ENCODE measurements around the gene ZNF836. TPM values are rescaled to one million over a fixed set of nuclear protein-coding genes. Genes with fewer than 3 reads are reported as not detected.
A peak's percentile ranks its signal among the peaks of the same experiment; 100 is the strongest.
"Not testable (repeated sequence)": the region's sequence is repeated elsewhere in the genome, so short reads cannot be mapped to it uniquely, and the experiment has no call there.

Gene ZNF836
- total RNA-seq = 10 to 100 TPM; 11.8 to 11.9 TPM

DNA sequence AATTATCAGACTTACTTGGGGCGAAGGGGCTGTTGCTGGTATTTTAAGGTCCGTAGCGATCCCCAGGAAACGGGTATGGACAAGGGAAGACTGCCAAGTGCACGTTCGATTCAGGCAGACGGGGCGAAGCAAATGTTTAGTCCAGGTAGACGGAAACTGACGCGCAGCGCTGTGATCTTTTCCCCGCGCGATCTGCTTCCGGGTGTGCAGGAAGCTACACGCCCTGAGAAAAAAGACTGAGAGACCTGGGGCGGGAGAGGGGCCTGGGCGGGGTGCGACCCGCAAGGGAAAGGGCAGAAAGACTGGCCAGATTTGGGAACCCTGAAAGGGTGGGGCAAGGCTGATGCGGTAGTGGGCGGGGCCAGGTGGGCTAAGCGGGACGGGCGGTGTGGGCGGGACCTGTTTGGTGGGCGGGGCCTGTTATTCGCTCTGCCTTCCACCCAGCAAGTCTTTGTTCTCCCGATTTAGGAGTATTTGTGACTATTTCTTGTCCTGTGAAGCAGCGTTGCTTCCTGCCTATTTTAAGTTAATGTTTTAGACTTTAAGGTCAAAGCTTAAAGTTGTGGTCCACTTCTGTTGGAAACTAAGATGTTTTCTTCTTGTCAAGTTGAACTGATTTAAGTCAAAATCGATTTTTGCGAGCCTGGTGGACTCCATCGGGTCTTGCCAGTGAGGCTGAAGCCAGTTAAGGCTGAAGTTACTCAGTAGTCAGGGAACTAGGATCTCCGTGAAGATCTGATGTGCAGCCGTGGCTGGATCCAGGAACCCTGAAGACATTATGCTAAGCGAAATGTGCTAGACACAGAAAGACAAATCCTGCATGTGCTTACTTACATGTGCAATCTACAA lies at the start of gene ZNF836:
TSS of gene ZNF836 (minus strand) at position 301 of the 849 bp plus-strand sequence. CDS start 3,549 bp downstream, outside the sequence.
- H3K27ac Mint-ChIP-seq = peak within 1 kb of the TSS; percentile 96 to 98
- peak; percentile 84 to 89 for DNase-seq (ENCODE audit: low spot score in 2 of 2)
- peaks cover 4 to 11% of the 10 kb centered on the region in 2 donors for H3K9me3 Mint-ChIP-seq
- peak; percentile 97 to 98 for ATAC-seq
- H3K36me3 Mint-ChIP-seq = peaks cover 36 to 64% of the 10 kb centered on the region in 2 donors

DNA sequence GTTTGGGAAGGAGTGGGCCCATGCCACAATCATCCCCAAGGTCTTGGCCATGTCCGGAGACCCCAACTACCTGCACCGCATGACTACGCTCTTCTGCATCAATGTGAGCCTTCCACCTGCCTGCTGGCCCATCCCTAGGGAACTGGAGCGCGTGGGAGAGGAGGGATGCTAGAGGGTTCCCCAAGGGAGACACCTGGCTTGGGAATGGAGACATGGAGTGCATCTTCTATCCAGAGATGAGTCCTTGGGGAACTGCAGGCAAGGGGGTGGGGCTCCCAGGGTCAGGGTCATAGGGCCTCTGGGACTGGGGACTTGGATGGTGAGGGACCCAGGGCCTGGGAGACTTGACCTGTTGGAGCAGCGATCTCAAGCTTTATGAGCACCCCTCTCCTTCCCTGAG lies 49.6 kb upstream of the ZNF836 start:
- H3K27ac Mint-ChIP-seq = peak overlapping the region in 1 of 2 donors; percentile 13
- DNase-seq (ENCODE audit: low spot score in 2 of 2) = no peak

GRCh38 chr19:52219611-52220010 lies 48.2 kb upstream of the ZNF836 start:
- Mint-ChIP-seq H3K27ac (peak overlapping the region; percentile 42 to 90), H3K9me3 (no peaks in the 10 kb centered on the region), H3K36me3 (peaks cover 19 to 63% of the 10 kb centered on the region in 2 donors)
- DNase-seq (ENCODE audit: low spot score in 2 of 2) = no peak
- ATAC-seq = no peak

More for the DNA sequence above, 49.6 kb upstream of the ZNF836 start:
- no peaks in the 10 kb centered on the region for H3K9me3 Mint-ChIP-seq
- no peak for ATAC-seq
- H3K36me3 Mint-ChIP-seq = peaks cover 26 to 72% of the 10 kb centered on the region in 2 donors

DNA sequence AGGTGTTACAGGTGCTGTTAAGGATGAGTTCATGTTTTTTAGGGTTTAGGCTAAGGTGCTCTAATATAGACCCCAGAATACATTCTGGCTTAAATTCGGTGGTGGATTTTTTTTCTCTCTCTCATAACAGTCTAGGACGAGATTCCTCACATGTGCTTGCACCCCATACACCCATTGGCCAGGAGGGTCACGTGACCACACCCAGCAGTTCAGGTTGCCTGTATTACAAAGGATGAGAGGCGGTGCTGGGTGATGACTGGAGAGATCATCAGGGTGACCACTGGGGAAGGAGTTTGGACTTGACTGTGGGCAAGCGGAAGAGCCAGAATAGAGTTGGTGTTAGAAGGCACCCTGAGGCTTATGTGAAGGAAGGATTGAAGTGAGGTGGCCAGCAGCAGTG lies 46.2 kb upstream of the ZNF836 start:
- no peak for DNase-seq (ENCODE audit: low spot score in 2 of 2)
- Mint-ChIP-seq H3K9me3 (no peaks in the 10 kb centered on the region), H3K27ac (no peak overlapping the region), H3K36me3 (peaks cover 20 to 58% of the 10 kb centered on the region in 2 donors)
- no peak for ATAC-seq

- DNase-seq (ENCODE audit: low spot score in 2 of 2) (no peak), ATAC-seq (no peak)
- Mint-ChIP-seq H3K36me3 (peaks cover 20 to 51% of the 10 kb centered on the region in 2 donors), H3K27ac (peak overlapping the region in 1 of 2 donors; percentile 36), H3K9me3 (no peaks in the 10 kb centered on the region)
Observed at GRCh38 chr19:52216401-52216800, 45.0 kb upstream of the ZNF836 start.

- Mint-ChIP-seq H3K27ac (no peak overlapping the region), H3K9me3 (no peaks in the 10 kb centered on the region), H3K36me3 (peaks cover 16 to 40% of the 10 kb centered on the region in 2 donors)
- DNase-seq (ENCODE audit: low spot score in 2 of 2) (no peak), ATAC-seq (no peak)
Observed at GRCh38 chr19:52214241-52214640, 42.8 kb upstream of the ZNF836 start.

DNA sequence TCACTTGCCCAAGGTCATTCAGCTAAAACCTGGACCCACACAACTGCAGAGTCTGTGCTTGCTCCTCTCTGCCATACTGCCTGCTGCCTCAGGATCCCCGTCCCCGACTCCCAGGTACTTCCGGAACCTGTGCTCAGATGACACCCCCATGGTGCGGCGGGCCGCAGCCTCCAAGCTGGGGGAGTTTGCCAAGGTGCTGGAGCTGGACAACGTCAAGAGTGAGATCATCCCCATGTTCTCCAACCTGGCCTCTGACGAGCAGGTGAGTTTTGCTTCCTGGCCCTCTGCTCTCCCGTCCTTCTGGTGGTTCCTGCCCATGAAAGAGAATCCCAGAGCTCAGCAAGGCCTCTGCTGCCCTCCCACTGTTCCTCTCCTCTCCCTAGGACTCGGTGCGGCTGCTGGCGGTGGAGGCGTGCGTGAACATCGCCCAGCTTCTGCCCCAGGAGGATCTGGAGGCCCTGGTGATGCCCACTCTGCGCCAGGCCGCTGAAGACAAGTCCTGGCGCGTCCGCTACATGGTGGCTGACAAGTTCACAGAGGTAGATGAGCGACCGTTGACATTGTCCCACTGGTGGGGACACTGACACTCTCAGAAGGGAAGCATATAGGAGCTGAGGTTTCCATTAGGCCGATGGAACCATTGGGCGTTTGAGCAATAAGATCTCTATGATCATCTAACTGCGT lies 41.3 kb upstream of the ZNF836 start:
- no peak for DNase-seq (ENCODE audit: low spot score in 2 of 2)
- H3K36me3 Mint-ChIP-seq = peaks cover 14 to 33% of the 10 kb centered on the region in 2 donors
- no peaks in the 10 kb centered on the region for H3K9me3 Mint-ChIP-seq
- H3K27ac Mint-ChIP-seq = peak overlapping the region; percentile 42 to 74
- no peak for ATAC-seq

- Mint-ChIP-seq H3K36me3 (peaks cover 10 to 27% of the 10 kb centered on the region in 2 donors), H3K27ac (peak overlapping the region; percentile 42 to 74), H3K9me3 (no peaks in the 10 kb centered on the region)
- no peak for ATAC-seq
- DNase-seq (ENCODE audit: low spot score in 2 of 2) = no peak
Observed at GRCh38 chr19:52211926-52212571, 40.6 kb upstream of the ZNF836 start.

DNA sequence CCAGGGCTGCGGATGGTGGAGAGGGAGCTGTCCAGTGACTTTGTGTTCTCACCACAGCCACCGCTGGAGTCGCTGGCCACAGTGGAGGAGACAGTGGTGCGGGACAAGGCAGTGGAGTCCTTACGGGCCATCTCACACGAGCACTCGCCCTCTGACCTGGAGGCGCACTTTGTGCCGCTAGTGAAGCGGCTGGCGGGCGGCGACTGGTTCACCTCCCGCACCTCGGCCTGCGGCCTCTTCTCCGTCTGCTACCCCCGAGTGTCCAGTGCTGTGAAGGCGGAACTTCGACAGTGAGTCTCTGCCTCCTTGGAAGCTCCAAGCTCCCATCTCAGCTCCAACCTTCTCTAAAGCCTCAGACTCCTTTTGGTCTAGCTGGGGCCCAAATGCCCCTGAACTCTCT lies 39.8 kb upstream of the ZNF836 start:
- DNase-seq (ENCODE audit: low spot score in 2 of 2) (no peak), ATAC-seq (no peak)
- Mint-ChIP-seq H3K27ac (peak overlapping the region in 1 of 2 donors; percentile 27), H3K9me3 (no peaks in the 10 kb centered on the region), H3K36me3 (peaks cover 6 to 23% of the 10 kb centered on the region in 2 donors)

DNA sequence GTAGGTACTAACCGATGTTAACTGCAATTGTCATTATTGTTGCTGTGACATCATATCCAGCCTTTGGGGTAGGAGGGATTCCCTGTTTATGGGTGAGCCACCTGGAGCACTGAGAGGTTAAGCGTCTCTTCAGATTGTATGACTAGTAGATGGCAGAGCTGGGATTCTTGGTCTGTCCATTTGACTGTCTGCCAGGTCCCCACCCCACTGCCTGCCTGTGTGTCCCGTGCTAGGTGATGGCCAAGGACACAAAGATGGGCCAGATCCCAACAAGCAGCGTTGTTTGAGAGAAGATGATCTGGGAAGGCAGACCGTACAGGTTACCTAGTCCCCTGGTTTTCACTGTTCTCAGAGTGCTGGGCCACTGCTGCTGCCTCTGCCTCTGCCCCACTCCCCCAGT lies 35.1 kb upstream of the ZNF836 start:
- no peak for ATAC-seq
- Mint-ChIP-seq H3K27ac (peak overlapping the region in 1 of 2 donors; percentile 45), H3K9me3 (no peaks in the 10 kb centered on the region), H3K36me3 (peaks cover 15 to 39% of the 10 kb centered on the region in 2 donors)
- no peak for DNase-seq (ENCODE audit: low spot score in 2 of 2)

DNA sequence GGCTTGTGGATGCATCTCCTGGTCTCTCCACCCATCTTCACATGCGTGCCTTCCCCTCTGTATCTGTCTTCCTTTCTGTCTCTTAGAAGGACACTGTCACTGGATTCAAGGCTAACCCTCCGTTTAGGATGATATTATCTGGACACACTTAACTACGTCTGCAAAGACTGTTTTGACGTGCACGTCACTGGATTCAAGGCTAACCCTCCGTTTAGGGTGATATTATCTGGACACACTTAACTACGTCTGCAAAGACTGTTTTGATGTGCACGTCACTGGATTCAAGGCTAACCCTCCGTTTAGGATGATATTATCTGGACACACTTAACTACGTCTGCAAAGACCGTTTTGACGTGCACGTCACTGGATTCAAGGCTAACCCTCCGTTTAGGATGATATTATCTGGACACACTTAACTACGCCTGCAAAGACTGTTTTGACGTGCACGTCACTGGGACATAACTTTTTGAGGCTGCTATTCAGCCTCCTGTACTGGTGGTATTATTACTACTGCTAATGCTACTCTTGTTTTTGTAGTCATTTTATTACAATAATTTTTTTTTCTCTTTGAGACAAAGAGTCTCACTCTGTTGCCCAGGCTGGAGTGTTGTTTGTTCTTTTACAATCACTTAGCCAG lies 29.5 kb upstream of the ZNF836 start:
- H3K27ac Mint-ChIP-seq; H3K9me3 Mint-ChIP-seq; ATAC-seq; DNase-seq (ENCODE audit: low spot score in 2 of 2): not testable (repeated sequence)
- H3K36me3 Mint-ChIP-seq = peaks cover 15 to 42% of the 10 kb centered on the region in 2 donors

- Mint-ChIP-seq H3K36me3 (peaks cover 14 to 34% of the 10 kb centered on the region in 2 donors), H3K9me3 (no peaks in the 10 kb centered on the region), H3K27ac (peak overlapping the region; percentile 14 to 33)
- DNase-seq (ENCODE audit: low spot score in 2 of 2) = no peak
- peak in 1 of 2 donors; percentile 25 for ATAC-seq
Observed at GRCh38 chr19:52200044-52200443, 28.6 kb upstream of the ZNF836 start.

GRCh38 chr19:52198678-52199077 lies 27.3 kb upstream of the ZNF836 start:
- Mint-ChIP-seq H3K27ac (no peak overlapping the region), H3K36me3 (peaks cover 17 to 35% of the 10 kb centered on the region in 2 donors)
- ATAC-seq = no peak

DNA sequence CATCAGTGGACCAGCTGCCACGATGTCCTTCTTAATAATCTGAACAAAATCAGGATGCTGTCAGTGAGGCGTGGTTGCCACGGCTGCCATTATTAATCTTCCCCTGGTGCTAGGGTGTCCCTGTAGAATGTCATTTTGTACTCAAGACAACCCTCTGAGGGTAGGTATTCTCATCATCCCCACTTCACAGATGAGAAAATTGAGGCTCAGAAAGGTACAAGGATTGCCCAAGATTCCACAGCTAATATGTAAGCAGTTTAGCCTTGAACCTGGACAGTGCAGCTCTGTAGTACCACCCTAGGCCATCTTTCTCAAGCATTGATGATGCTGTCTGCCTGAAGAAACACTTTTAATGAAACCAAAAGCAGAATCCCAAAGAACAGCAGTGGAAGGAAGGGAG lies 26.5 kb upstream of the ZNF836 start:
- no peak for DNase-seq (ENCODE audit: low spot score in 2 of 2)
- Mint-ChIP-seq H3K9me3 (no peaks in the 10 kb centered on the region), H3K36me3 (peaks cover 19 to 37% of the 10 kb centered on the region in 2 donors), H3K27ac (peak overlapping the region in 1 of 2 donors; percentile 29)
- no peak for ATAC-seq

More at GRCh38 chr19:52198678-52199077, 27.3 kb upstream of the ZNF836 start:
- H3K9me3 Mint-ChIP-seq = no peaks in the 10 kb centered on the region
- DNase-seq (ENCODE audit: low spot score in 2 of 2) = no peak

DNA sequence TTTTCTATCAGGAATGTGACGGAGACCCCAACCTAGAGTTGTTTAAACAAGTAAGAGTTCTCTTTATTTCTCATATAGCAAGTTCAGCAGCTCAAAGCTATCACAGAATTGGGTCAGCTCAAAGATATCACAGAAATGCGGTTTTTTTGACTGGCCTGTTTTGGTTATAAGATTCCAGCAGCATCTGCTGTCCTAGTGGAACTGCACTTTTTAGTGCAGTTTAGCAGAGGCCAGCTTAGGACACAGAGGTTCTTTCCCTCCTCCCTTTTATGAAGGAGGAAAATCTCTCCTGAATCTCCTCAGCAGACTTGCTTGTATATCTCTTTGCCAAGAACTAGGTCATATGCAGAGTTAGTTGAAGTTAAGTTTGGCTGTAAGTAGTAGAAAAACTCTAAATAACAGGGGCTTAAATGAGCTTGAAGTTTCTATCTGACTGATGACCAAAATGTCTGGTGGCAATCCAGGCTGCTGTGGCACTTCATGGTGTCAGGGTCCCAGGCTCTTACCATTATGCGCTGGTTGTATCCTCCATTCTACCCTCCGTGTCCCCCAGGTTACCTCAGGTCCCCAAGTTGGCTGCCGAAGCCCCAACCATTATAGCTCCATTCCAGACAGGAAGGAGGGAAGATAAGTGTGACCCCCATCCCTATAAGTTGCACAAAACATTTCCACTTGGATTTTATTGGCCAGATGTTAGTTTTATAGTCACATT lies 25.0 kb upstream of the ZNF836 start:
- Mint-ChIP-seq H3K9me3 (no peaks in the 10 kb centered on the region), H3K36me3 (peaks cover 17 to 47% of the 10 kb centered on the region in 2 donors), H3K27ac (no peak overlapping the region)
- no peak for DNase-seq (ENCODE audit: low spot score in 2 of 2)
- ATAC-seq = no peak

DNA sequence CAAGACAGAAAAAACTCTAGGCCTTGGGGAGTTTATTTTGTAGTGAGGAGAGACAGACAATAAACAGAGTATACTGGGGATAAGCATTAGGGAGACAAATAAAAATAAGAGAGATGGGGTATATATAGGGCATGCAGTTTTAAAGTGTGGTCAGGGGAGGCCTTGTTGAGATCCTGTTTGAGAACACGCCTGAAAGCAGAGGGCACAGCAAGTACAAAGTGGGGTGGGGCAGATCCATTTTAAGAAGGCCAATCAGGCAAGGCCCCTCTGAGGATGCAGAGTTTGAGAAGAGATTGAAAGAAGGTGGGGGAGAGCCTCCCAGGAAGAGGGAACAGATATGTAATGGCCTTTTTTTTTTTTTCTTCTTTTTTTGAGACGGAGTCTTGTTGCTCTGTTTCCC lies 20.5 kb upstream of the ZNF836 start:
- ATAC-seq = no peak
- no peak for DNase-seq (ENCODE audit: low spot score in 2 of 2)
- Mint-ChIP-seq H3K9me3 (no peaks in the 10 kb centered on the region), H3K27ac (peak overlapping the region in 1 of 2 donors; percentile 41), H3K36me3 (peaks cover 17 to 38% of the 10 kb centered on the region in 2 donors)
